Esophagus muscularis mucosa (tissue), 4 donors: ENCODE results near the gene AAGAB. TPM values are rescaled to one million over a fixed set of nuclear protein-coding genes. Genes with fewer than 3 reads are reported as not detected.

ENCODE experiments used
- DNase-seq: peaks from one replicate; pipeline ENCODE4 v3.0.0-alpha.2; 2017; ENCODE audit errors: extremely low spot score
- H3K27ac ChIP-seq, 4 donors: fragments of 200-600 bp; sonication (generic); replicated peaks in 1 of 4; 1 replicate in 3 of 4; 2 replicates in 1 of 4; pipeline ENCODE4 v1.5.1; 2016 to 2019; ENCODE audit warnings: mild to moderate bottlenecking in 1 of 4
- H3K27me3 ChIP-seq, 4 donors: fragments of 200-600 bp; sonication (generic); one replicate each; pipeline versions ENCODE4 v1.5.1 to v1.6.0; 2016 to 2019
- H3K36me3 ChIP-seq, 4 donors: fragments of 200-600 bp; sonication (generic); one replicate each; pipeline ENCODE4 v1.5.1; 2016 to 2019
- H3K4me1 ChIP-seq, 4 donors: fragments of 200-600 bp; sonication (generic); one replicate each; pipeline ENCODE4 v1.5.1; 2016 to 2019
- H3K4me3 ChIP-seq, 4 donors: fragments of 200-600 bp; sonication (generic); 1 replicate in 2 of 4; 2 replicates in 2 of 4; pipeline ENCODE4 v1.5.1; 2016 to 2019; ENCODE audit warnings: mild to moderate bottlenecking in 4 of 4, moderate library complexity in 1 of 4
- H3K9me3 ChIP-seq, 4 donors: fragments of 200-600 bp; sonication (generic); 1 replicate in 3 of 4; 2 replicates in 1 of 4; pipeline ENCODE4 v1.5.1; 2016 to 2019
- EP300 ChIP-seq: sonication (generic); formaldehyde crosslinking; IDR thresholded peaks from one replicate; pipeline ENCODE4 v1.6.1; 2017; ENCODE audit warnings: antibody characterized with exemption
- POLR2A ChIP-seq: fragments of 450-650 bp; IDR thresholded peaks from one replicate; pipeline ENCODE4 v1.6.1; 2017; ENCODE audit warnings: antibody characterized with exemption, moderate library complexity, mild to moderate bottlenecking, low read depth
- POLR2AphosphoS5 ChIP-seq, 2 donors: sonication (generic); formaldehyde crosslinking; IDR thresholded peaks; one replicate each; pipeline ENCODE4 v1.6.1; 2017; ENCODE audit warnings: antibody characterized with exemption in 2 of 2
- WGBS: methylation state at CpG from one replicate; pipeline ENCODE4 v1.1.5; 2018; 5-methylcytosine and 5-hydroxymethylcytosine counted together
- intact Hi-C: fragments of 100-400 bp; cut with DNase I; formaldehyde crosslinking; loops from one replicate; pipeline ENCODE4 v1.15.1; 2023
- total RNA-seq, 4 donors: library from RNA; depleted of rRNA; stranded (reverse); fragments of >200 nt; gene quantifications; one replicate each; pipeline versions ENCODE4 v1.1.0 to v1.2.1, GENCODE V29; 2016
- TF ChIP-seq, protein P1 (sequence below), 3 experiments: fragments of 200-600 bp in 2 of 3; fragments of 450-650 bp in 1 of 3; sonication (generic) in 2 of 3; IDR thresholded peaks; one replicate each; pipeline ENCODE4 v1.5.1; 2017 to 2019; ENCODE audit warnings: antibody characterized with exemption in 3 of 3, mild to moderate bottlenecking in 2 of 3, moderate library complexity in 1 of 3

Gene AAGAB
- total RNA-seq, 4 donors from 2014 or later = 21.3 to 37.8 (median 29.0) TPM

DNA sequence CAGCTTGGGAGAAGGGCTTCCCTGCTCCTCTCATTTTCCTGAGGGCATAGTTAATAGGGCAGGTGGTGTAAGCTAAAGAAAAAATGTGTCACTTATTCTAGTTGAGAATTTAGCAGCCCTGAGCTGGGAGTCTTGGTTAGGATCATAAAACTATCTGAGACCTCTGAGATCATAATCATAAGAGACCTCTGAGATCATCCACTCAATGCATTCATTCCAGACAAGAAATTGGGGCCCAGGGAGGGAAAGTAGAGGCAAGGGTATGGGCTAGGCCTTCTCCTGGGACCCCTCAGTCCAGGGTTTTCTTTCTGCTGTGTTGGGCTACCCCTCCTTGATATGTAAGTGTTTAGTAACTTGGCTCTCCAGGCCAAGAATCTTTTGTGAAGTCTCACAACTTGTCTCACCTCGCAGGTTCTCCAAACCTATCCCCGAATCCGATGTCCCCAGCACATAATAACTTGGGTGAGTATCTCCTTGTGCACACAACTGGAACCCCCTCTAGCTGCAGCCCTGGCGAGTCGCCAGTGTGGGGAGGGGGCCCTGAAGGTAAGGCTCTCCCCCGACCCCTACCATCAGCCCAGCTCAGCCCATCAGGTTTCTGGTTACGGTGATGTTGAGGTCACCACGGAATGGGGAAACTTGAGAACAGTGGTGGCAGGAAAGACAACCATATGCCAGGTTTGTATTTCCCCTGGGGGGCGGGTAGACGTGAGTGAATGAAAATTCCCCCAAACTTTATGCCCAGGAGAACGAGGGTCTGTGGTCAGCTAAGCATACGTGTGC lies 84.1 kb downstream of the AAGAB start:
- Histone ChIP-seq H3K27ac (no peak overlapping the region), H3K27me3 (no peaks in the 10 kb centered on the region), H3K36me3 (peaks cover 0 to 72% (median 53%) of the 10 kb centered on the region in 4 donors), H3K4me1 (peaks cover 15 to 49% (median 42%) of the 10 kb centered on the region in 4 donors), H3K9me3 (no peaks in the 10 kb centered on the region), H3K4me3 (no peak overlapping the region)
- WGBS = 82% methylated on average over 8 of the region's 12 CpGs
- intact Hi-C loops = no loop called here
- TF ChIP-seq, protein P1, sequence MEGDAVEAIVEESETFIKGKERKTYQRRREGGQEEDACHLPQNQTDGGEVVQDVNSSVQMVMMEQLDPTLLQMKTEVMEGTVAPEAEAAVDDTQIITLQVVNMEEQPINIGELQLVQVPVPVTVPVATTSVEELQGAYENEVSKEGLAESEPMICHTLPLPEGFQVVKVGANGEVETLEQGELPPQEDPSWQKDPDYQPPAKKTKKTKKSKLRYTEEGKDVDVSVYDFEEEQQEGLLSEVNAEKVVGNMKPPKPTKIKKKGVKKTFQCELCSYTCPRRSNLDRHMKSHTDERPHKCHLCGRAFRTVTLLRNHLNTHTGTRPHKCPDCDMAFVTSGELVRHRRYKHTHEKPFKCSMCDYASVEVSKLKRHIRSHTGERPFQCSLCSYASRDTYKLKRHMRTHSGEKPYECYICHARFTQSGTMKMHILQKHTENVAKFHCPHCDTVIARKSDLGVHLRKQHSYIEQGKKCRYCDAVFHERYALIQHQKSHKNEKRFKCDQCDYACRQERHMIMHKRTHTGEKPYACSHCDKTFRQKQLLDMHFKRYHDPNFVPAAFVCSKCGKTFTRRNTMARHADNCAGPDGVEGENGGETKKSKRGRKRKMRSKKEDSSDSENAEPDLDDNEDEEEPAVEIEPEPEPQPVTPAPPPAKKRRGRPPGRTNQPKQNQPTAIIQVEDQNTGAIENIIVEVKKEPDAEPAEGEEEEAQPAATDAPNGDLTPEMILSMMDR (IDR thresholded peaks at IDR 0.05) = no peak
- TF ChIP-seq POLR2AphosphoS5 (IDR thresholded peaks at IDR 0.05) (no peak), EP300 (no peak), POLR2A (no peak)
- no peak for DNase-seq

- TF ChIP-seq EP300 = no peak
- no peak for TF ChIP-seq POLR2A
- TF ChIP-seq, protein P1 (IDR thresholded peaks at IDR 0.05) = no peak
- no peak for TF ChIP-seq POLR2AphosphoS5 (IDR thresholded peaks at IDR 0.05)
- DNase-seq = no peak
Measured at GRCh38 chr15:67168694-67169093, 85.8 kb downstream of the AAGAB start.

DNA sequence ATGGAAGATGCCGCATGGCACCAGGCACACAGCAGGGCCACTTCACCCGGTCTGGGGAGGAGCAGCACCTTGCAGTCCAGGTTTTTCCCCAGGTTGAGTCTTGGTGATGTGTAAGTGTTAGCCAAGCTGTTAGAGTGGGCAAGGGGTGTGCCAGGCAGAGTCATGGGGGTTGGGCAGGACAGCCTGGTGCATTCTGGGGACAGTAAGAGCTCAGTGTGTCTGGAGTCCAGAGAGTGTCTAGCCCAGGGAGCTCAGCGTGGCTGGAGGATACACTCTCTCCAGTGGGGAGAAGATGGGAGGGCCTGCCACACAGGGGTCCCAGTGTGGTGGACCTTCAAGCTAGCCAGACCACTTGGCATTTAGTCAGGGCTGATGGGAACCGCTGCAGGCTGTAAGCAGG lies 87.4 kb downstream of the AAGAB start:
- no peaks in the 10 kb centered on the region for H3K27me3 ChIP-seq
- H3K4me1 ChIP-seq = peaks cover 15 to 55% (median 47%) of the 10 kb centered on the region in 4 donors
- H3K4me3 ChIP-seq = no peak overlapping the region
- peak overlapping the region in 3 of 4 donors; percentile 6 to 51 (median 40) for H3K27ac ChIP-seq
- intact Hi-C loops = loop anchor here (10.0 kb wide), 1 partner anchor 222 kb away; no protein-coding TSS in a partner anchor
- H3K9me3 ChIP-seq = no peaks in the 10 kb centered on the region
- H3K36me3 ChIP-seq = peaks cover 0 to 66% (median 45%) of the 10 kb centered on the region in 4 donors
- DNase-seq = no peak
- WGBS = 95% methylated on average over 4 of the region's 4 CpGs
- TF ChIP-seq EP300 (no peak), POLR2AphosphoS5 (IDR thresholded peaks at IDR 0.05) (no peak), POLR2A (no peak)
- TF ChIP-seq, protein P1 (IDR thresholded peaks at IDR 0.05) = no peak

More at GRCh38 chr15:67168694-67169093, 85.8 kb downstream of the AAGAB start:
- Histone ChIP-seq H3K27me3 (no peaks in the 10 kb centered on the region), H3K4me3 (no peak overlapping the region), H3K27ac (peak overlapping the region in 2 of 4 donors; percentile 11 to 51), H3K36me3 (peaks cover 0 to 73% (median 52%) of the 10 kb centered on the region in 4 donors), H3K9me3 (no peaks in the 10 kb centered on the region), H3K4me1 (peaks cover 15 to 49% (median 42%) of the 10 kb centered on the region in 4 donors)
- 85% methylated on average over 6 of the region's 6 CpGs for WGBS
- intact Hi-C loops = loop anchor here (10.0 kb wide), 1 partner anchor 224 kb away; no protein-coding TSS in a partner anchor

- peak overlapping the region in 1 of 4 donors; percentile 40 for H3K27ac ChIP-seq
- no peak overlapping the region for H3K4me3 ChIP-seq
- 80% methylated on average over 13 of the region's 13 CpGs for WGBS
- peaks cover 0 to 65% (median 43%) of the 10 kb centered on the region in 4 donors for H3K36me3 ChIP-seq
- intact Hi-C loops = loop anchor here (10.0 kb wide), 1 partner anchor 222 kb away; no protein-coding TSS in a partner anchor
- no peaks in the 10 kb centered on the region for H3K9me3 ChIP-seq
- TF ChIP-seq, protein P1 (IDR thresholded peaks at IDR 0.05) = no peak
- TF ChIP-seq EP300 (no peak), POLR2A (no peak), POLR2AphosphoS5 (IDR thresholded peaks at IDR 0.05) (no peak)
- H3K4me1 ChIP-seq = peaks cover 20 to 62% (median 53%) of the 10 kb centered on the region in 4 donors
- no peak for DNase-seq
- no peaks in the 10 kb centered on the region for H3K27me3 ChIP-seq
Measured at GRCh38 chr15:67166280-67167009, 88.0 kb downstream of the AAGAB start.
